WTC11 (cell line): ENCODE measurements around the gene LRRC3B. TPM values are rescaled to one million over a fixed set of nuclear protein-coding genes. Genes with fewer than 3 reads are reported as not detected.

Experiments used
- ATAC-seq: fragments of 200-7000 bp; cut with Tn5 transposase; 2 replicates; pipeline ENCODE4 v1.10.0; 2021; ENCODE audit warnings: mild to moderate bottlenecking, moderate library complexity
- CTCF ChIA-PET: fragments of 300-600 bp; sonication (Branson Sonifier 250); formaldehyde crosslinking; loops from one replicate; lab custom pipeline; 2021; ENCODE audit warnings: antibody characterized with exemption; lab: Charles Lee
- POLR2A ChIA-PET: fragments of 350-600 bp; sonication (Branson Sonifier 250); formaldehyde crosslinking; loops from one replicate; lab custom pipeline; 2021; ENCODE audit warnings: antibody characterized with exemption; lab: Charles Lee
- DNase-seq: peaks from one replicate; pipeline ENCODE4 v3.0.0; 2021; ENCODE audit warnings: low spot score
- H3K27ac Mint-ChIP-seq: 2 replicates; pipeline ENCODE4 v1.8.0; 2021; ENCODE audit warnings: mixed read lengths
- H3K27me3 Mint-ChIP-seq: 2 replicates; pipeline ENCODE4 v1.8.0; 2021; ENCODE audit warnings: low read depth, mild to moderate bottlenecking, moderate library complexity, mixed read lengths
- H3K36me3 Mint-ChIP-seq: 2 replicates; pipeline ENCODE4 v1.8.0; 2021; ENCODE audit warnings: mixed read lengths
- H3K4me1 Mint-ChIP-seq: 2 replicates; pipeline ENCODE4 v1.8.0; 2022; ENCODE audit warnings: mixed read lengths
- H3K4me3 Mint-ChIP-seq: 2 replicates; pipeline ENCODE4 v1.8.0; 2021; ENCODE audit warnings: mild to moderate bottlenecking, moderate library complexity, mixed read lengths
- H3K9me3 Mint-ChIP-seq: 2 replicates; pipeline ENCODE4 v1.8.0; 2021; ENCODE audit warnings: mixed read lengths
- ARID4B ChIP-seq: sonication (generic); formaldehyde crosslinking; IDR thresholded peaks from 2 replicates; pipeline ENCODE4 v1.8.0; 2023; ENCODE audit warnings: missing genetic modification reagents, mild to moderate bottlenecking, borderline replicate concordance
- ATF1 ChIP-seq: sonication (generic); formaldehyde crosslinking; IDR thresholded peaks from 2 replicates; pipeline ENCODE4 v1.8.1; 2023; ENCODE audit warnings: mild to moderate bottlenecking, moderate library complexity, missing genetic modification reagents
- CBFB ChIP-seq: sonication (generic); formaldehyde crosslinking; IDR thresholded peaks from 2 replicates; pipeline ENCODE4 v1.8.1; 2022; ENCODE audit warnings: mild to moderate bottlenecking, low read depth, missing genetic modification reagents
- CREM ChIP-seq: sonication (generic); formaldehyde crosslinking; IDR thresholded peaks from 2 replicates; pipeline ENCODE4 v1.8.1; 2022; ENCODE audit warnings: mild to moderate bottlenecking, missing genetic modification reagents, moderate library complexity
- E2F5 ChIP-seq: sonication (generic); formaldehyde crosslinking; IDR thresholded peaks from 2 replicates; pipeline ENCODE4 v1.8.1; 2022; ENCODE audit warnings: mild to moderate bottlenecking, moderate library complexity, missing genetic modification reagents
- EMX1 ChIP-seq: fragments of 250-450 bp; sonication (Bioruptor Pico); IDR thresholded peaks from 2 replicates; pipeline ENCODE4 v1.8.0; 2021; ENCODE audit warnings: mild to moderate bottlenecking
- ESRRA ChIP-seq: sonication (generic); formaldehyde crosslinking; IDR thresholded peaks from 2 replicates; pipeline ENCODE4 v1.8.1; 2022; ENCODE audit warnings: mild to moderate bottlenecking, missing genetic modification reagents, borderline replicate concordance
- FOXK1 ChIP-seq: sonication (generic); formaldehyde crosslinking; IDR thresholded peaks from 2 replicates; pipeline ENCODE4 v1.8.0; 2022; ENCODE audit warnings: mild to moderate bottlenecking, moderate library complexity, missing genetic modification reagents
- GRHL2 ChIP-seq: fragments of 250-450 bp; sonication (Bioruptor Pico); IDR thresholded peaks from 2 replicates; pipeline ENCODE4 v1.8.0; 2022; ENCODE audit warnings: mild to moderate bottlenecking, moderate library complexity; ENCODE audit not compliant: insufficient replicate concordance, severe bottlenecking
- JUN ChIP-seq: sonication (generic); formaldehyde crosslinking; IDR thresholded peaks from 2 replicates; pipeline ENCODE4 v1.8.0; 2023; ENCODE audit warnings: mild to moderate bottlenecking, missing genetic modification reagents
- NR1H2 ChIP-seq: sonication (generic); formaldehyde crosslinking; IDR thresholded peaks from 2 replicates; pipeline ENCODE4 v1.9.0; 2021; ENCODE audit warnings: mild to moderate bottlenecking, moderate library complexity, missing genetic modification reagents
- NR2C2 ChIP-seq: sonication (generic); formaldehyde crosslinking; IDR thresholded peaks from 2 replicates; pipeline ENCODE4 v1.8.0; 2022; ENCODE audit warnings: mild to moderate bottlenecking, missing genetic modification reagents
- PRRX2 ChIP-seq: fragments of 250-450 bp; sonication (Bioruptor Pico); IDR thresholded peaks from 2 replicates; pipeline ENCODE4 v1.8.0; 2021; ENCODE audit warnings: mild to moderate bottlenecking
- SP1 ChIP-seq: sonication (generic); formaldehyde crosslinking; conservative IDR thresholded peaks from 2 replicates; pipeline ENCODE4 v1.8.1; 2022; ENCODE audit warnings: missing genetic modification reagents
- TEAD1 ChIP-seq: sonication (generic); formaldehyde crosslinking; IDR thresholded peaks from 2 replicates; pipeline ENCODE4 v1.8.0; 2022; ENCODE audit warnings: mild to moderate bottlenecking, missing genetic modification reagents
- ZNF232 ChIP-seq: sonication (generic); formaldehyde crosslinking; IDR thresholded peaks from 2 replicates; pipeline ENCODE4 v1.8.0; 2022; ENCODE audit warnings: mild to moderate bottlenecking, missing genetic modification reagents
- ZNF317 ChIP-seq: sonication (generic); formaldehyde crosslinking; IDR thresholded peaks from 2 replicates; pipeline ENCODE4 v1.8.1; 2023; ENCODE audit warnings: low read depth, mild to moderate bottlenecking, moderate library complexity, missing genetic modification reagents, borderline replicate concordance
- ZNF423 ChIP-seq: fragments of 250-450 bp; sonication (Bioruptor Pico); IDR thresholded peaks from 2 replicates; pipeline ENCODE4 v2.1.2; 2022; ENCODE audit warnings: mild to moderate bottlenecking, moderate library complexity
- total RNA-seq: library from RNA; stranded (reverse); gene quantifications from 3 replicates; pipeline ENCODE4 v1.2.3, GENCODE V29; 2021
- TF ChIP-seq, protein P1 (sequence below): sonication (generic); formaldehyde crosslinking; IDR thresholded peaks from 2 replicates; pipeline ENCODE4 v1.8.0; 2022; ENCODE audit warnings: missing genetic modification reagents
- TF ChIP-seq, protein P2 (sequence below): sonication (generic); formaldehyde crosslinking; IDR thresholded peaks from 2 replicates; pipeline ENCODE4 v1.8.0; 2022; ENCODE audit warnings: mild to moderate bottlenecking, missing genetic modification reagents
- TF ChIP-seq, protein P3 (sequence below): sonication (generic); formaldehyde crosslinking; IDR thresholded peaks from 2 replicates; pipeline ENCODE4 v1.8.1; 2023; ENCODE audit warnings: mild to moderate bottlenecking, missing genetic modification reagents, moderate library complexity
- TF ChIP-seq, protein P4 (sequence below): fragments of 250-450 bp; sonication (Bioruptor Pico); IDR thresholded peaks from 2 replicates; pipeline ENCODE4 v1.9.0; 2021; ENCODE audit warnings: moderate library complexity, mild to moderate bottlenecking, inconsistent platforms, borderline replicate concordance

Gene LRRC3B
- total RNA-seq, 1 experiment from 2014 or later = 5.3 TPM

DNA sequence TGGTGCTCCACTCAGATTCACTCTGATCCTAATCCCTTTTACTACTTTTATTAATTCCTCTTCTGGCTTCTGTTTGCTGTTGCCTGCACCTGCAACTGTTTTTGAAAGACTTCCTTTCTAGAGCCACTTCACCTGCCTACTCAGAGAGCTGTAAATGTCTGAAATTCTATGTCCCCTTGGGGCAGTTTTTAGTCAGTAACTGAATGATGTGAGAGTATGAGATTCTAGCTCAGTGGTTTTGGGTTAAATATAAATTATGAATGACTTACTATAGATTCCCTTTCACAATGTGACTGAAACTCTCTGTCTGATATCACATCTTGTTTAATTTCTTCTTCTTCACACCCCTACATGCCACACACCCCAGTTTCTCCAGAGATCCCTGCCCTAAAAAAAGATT, 47.8 kb upstream of the LRRC3B start:
- H3K27me3 Mint-ChIP-seq = no peaks in the 10 kb centered on the region; the same call in 1 of the 2 replicates

GRCh38 chr3:26579116-26579515, 43.5 kb upstream of the LRRC3B start:
- ATAC-seq = no peak
- H3K4me1 Mint-ChIP-seq = peaks cover 13% of the 10 kb centered on the region
- no peaks in the 10 kb centered on the region for H3K27me3 Mint-ChIP-seq

More for the DNA sequence above, 47.8 kb upstream of the LRRC3B start:
- POLR2A ChIA-PET = no interaction called here
- no peak overlapping the region for H3K27ac Mint-ChIP-seq
- H3K36me3 Mint-ChIP-seq = no peaks in the 10 kb centered on the region
- ATAC-seq = no peak
- CTCF ChIA-PET = no interaction called here
- DNase-seq = no peak
- 0 out of 2 replicates have a peak, but pooled peaks cover 5% of the 10 kb centered on the region for H3K4me1 Mint-ChIP-seq
- H3K4me3 Mint-ChIP-seq = no peak overlapping the region
- TF ChIP-seq CBFB (CRISPR knock-in tag) (no peak), E2F5 (CRISPR knock-in tag) (no peak), CREM (no peak), FOXK1 (CRISPR knock-in tag) (no peak), NR2C2 (CRISPR knock-in tag) (no peak), EMX1 (CRISPR knock-in tag) (no peak), JUN (CRISPR knock-in tag) (no peak), PRRX2 (CRISPR knock-in tag) (no peak), ZNF232 (CRISPR knock-in tag) (no peak), ZNF317 (no peak), ESRRA (no peak), ATF1 (CRISPR knock-in tag) (no peak), ARID4B (no peak), GRHL2 (CRISPR knock-in tag) (no peak)
- TF ChIP-seq, protein P1, sequence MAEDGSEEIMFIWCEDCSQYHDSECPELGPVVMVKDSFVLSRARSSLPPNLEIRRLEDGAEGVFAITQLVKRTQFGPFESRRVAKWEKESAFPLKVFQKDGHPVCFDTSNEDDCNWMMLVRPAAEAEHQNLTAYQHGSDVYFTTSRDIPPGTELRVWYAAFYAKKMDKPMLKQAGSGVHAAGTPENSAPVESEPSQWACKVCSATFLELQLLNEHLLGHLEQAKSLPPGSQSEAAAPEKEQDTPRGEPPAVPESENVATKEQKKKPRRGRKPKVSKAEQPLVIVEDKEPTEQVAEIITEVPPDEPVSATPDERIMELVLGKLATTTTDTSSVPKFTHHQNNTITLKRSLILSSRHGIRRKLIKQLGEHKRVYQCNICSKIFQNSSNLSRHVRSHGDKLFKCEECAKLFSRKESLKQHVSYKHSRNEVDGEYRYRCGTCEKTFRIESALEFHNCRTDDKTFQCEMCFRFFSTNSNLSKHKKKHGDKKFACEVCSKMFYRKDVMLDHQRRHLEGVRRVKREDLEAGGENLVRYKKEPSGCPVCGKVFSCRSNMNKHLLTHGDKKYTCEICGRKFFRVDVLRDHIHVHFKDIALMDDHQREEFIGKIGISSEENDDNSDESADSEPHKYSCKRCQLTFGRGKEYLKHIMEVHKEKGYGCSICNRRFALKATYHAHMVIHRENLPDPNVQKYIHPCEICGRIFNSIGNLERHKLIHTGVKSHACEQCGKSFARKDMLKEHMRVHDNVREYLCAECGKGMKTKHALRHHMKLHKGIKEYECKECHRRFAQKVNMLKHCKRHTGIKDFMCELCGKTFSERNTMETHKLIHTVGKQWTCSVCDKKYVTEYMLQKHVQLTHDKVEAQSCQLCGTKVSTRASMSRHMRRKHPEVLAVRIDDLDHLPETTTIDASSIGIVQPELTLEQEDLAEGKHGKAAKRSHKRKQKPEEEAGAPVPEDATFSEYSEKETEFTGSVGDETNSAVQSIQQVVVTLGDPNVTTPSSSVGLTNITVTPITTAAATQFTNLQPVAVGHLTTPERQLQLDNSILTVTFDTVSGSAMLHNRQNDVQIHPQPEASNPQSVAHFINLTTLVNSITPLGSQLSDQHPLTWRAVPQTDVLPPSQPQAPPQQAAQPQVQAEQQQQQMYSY (CRISPR knock-in tag) = no peak
- TF ChIP-seq, protein P2, sequence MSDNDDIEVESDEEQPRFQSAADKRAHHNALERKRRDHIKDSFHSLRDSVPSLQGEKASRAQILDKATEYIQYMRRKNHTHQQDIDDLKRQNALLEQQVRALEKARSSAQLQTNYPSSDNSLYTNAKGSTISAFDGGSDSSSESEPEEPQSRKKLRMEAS = no peak
- peaks cover 18% of the 10 kb centered on the region for H3K9me3 Mint-ChIP-seq

More at GRCh38 chr3:26579116-26579515, 43.5 kb upstream of the LRRC3B start:
- ChIA-PET CTCF (no interaction called here), POLR2A (no interaction called here)
- TF ChIP-seq SP1 (CRISPR knock-in tag) (no peak), TEAD1 (CRISPR knock-in tag) (no peak), ZNF423 (CRISPR knock-in tag) (no peak), NR1H2 (CRISPR knock-in tag) (no peak)
- TF ChIP-seq, protein P2 = no peak
- TF ChIP-seq, protein P3, sequence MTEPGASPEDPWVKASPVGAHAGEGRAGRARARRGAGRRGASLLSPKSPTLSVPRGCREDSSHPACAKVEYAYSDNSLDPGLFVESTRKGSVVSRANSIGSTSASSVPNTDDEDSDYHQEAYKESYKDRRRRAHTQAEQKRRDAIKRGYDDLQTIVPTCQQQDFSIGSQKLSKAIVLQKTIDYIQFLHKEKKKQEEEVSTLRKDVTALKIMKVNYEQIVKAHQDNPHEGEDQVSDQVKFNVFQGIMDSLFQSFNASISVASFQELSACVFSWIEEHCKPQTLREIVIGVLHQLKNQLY (CRISPR knock-in tag) = no peak
- TF ChIP-seq, protein P4, sequence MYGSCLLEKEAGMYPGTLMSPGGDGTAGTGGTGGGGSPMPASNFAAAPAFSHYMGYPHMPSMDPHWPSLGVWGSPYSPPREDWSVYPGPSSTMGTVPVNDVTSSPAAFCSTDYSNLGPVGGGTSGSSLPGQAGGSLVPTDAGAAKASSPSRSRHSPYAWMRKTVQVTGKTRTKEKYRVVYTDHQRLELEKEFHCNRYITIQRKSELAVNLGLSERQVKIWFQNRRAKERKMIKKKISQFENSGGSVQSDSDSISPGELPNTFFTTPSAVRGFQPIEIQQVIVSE (CRISPR knock-in tag) = no peak
- Mint-ChIP-seq H3K36me3 (no peaks in the 10 kb centered on the region), H3K27ac (no peak overlapping the region), H3K4me3 (no peak overlapping the region), H3K9me3 (peaks cover 13% of the 10 kb centered on the region)
- DNase-seq = no peak
